Measurements from ENCODE around the gene HIF3A.

HIF3A gene

GRCh38 chr19:46386996-46387712 is 90.3 kb downstream of the HIF3A start:
- no peak for DNase-seq

GRCh38 chr19:46387713-46388130 is 90.9 kb downstream of the HIF3A start:
- DNase-seq, result no peak

- DNase-seq, result no peak
These were observed 91.7 kb downstream of the HIF3A start for GRCh38 chr19:46388311-46389095.

- no peak for DNase-seq
These were observed 93.4 kb downstream of the HIF3A start for GRCh38 chr19:46390121-46390858.

GRCh38 chr19:46390866-46391265 is 94.0 kb downstream of the HIF3A start:
- no peak for DNase-seq

- DNase-seq, result no peak
These were observed 94.7 kb downstream of the HIF3A start for GRCh38 chr19:46391296-46392251.

GRCh38 chr19:46392252-46392801 is 95.5 kb downstream of the HIF3A start:
- DNase-seq, result no peak

- no peak for DNase-seq
These were observed 96.0 kb downstream of the HIF3A start for GRCh38 chr19:46392837-46393236.
